GM21390 (cell line): ENCODE data around the gene ZNF765.
"Not testable (repeated sequence)": the region's sequence is repeated elsewhere in the genome, so short reads cannot be mapped to it uniquely, and the experiment has no call there.

Source experiments
- ATAC-seq: cut with Tn5 transposase; IDR thresholded peaks from one replicate; pipeline ENCODE4 v1.9.1; 2021; ENCODE audit not compliant: unreplicated experiment

ZNF765 gene

DNA sequence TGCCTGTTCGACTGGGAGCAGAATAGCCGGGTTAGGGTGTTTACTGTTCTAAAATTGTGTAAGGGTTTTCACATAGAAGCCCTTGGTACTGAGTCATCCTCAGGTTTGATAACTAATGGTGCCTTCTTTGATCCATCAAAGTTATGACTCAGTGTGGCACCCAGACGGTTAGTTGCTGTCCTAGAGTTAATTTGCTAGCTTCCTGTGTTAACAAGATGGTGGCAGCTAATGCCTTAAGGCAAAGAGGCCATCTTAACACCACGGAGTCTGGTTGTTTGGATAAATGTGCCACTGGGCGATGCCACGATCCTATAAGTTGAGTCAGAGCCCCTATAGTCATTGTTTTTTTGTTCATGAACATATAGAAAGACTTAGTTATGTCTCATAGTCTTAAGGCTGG is 80.5 kb downstream of the ZNF765 start:
- ATAC-seq, result not testable (repeated sequence)
